ENCODE measurements around the gene RSPH4A.
"Not testable (repeated sequence)": the region's sequence is repeated elsewhere in the genome, so short reads cannot be mapped to it uniquely, and the experiment has no call there.

Gene RSPH4A

DNA sequence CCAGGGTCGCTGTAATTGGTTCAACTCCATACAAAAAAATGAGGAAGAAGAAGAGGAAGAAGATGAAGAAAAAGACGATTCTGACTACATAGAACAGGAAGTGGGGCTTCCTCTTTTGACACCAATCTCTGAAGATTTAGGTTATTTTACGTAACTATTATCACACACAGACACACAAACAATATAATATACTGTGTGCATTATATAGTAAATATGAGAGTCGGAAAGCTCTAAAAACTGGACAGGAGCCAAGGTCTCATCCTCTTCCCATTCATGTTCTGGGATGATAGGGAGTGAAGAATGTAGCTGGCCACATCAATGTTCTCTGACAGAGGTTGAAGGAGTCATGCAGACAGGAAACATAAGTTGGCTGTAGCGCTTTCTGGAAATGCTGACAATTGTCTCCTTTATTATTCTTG, 13.3 kb downstream of the RSPH4A start:
- no peak for DNase-seq

DNA sequence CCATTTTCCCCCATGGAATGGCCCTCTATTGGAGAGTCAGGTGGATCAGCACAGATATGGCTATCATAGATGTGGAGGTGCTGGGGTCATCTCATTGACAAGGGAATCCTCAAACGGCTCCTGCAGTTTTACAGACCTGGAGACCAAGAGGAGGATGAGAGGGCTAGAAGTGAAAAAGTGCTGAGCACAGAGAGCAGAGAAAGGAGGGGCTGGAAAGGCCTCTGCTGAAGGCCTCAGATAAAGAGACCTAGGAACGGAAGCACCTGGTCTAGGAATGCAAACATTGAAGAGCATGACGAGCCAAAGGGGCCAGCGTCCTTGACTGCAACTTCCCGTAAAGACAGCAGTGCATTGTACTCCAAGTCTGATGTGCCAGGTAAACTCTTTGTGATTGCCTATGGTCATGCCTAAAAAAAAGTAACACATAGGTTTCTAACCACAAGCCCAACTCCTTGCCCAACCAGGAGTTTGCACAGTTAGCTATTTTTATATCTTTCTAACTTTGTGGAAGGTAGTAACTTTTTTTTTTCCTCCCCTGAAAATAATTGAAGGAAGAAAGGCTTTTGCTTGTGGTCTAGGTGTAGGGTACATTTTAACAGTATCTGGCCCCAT, 15.2 kb downstream of the RSPH4A start:
- peak in 2 of 3 experiments; percentile 22 to 67 for DNase-seq

DNA sequence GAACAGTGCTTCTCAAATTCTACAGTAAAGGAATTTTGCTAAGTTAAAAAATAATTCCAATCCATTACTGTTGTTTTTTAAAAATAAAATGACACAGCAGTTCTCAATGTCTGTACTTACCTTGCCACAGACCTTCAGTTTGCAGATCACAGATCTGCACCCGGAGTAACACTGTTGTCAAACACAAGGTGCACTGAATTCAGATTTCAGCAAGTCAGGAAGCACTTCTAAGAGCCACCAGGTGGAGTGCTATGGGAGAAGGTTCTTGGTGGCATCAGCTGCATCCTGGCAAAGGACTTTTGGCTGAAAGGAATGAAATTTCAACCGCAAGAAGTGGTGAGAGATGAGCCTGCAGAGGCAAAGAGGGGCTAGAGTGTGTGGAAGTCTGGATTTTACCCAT, 17.4 kb downstream of the RSPH4A start:
- DNase-seq, result peak in 1 of 3 experiments; percentile 3

- no peak for DNase-seq
Measured at GRCh38 chr6:116648156-116648555, 31.9 kb downstream of the RSPH4A start.

DNA sequence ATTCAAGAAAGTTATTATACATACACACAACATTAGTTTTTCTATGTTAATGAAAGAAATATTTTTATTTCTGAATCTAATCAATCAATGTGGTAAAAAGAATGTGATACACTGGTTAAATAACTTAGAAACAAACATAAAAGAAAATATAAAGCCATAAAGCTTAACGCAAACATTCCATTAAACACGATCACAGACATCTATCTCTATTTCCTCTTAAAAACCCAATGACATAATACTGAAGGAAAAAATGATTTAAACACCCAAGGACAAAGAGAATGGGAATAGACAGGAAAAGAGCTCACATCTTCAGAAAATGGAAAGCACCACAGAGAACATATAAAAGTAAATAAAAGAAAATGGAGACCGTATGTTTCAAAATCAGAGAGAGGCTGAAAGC, 32.9 kb downstream of the RSPH4A start:
- DNase-seq, result no peak

DNA sequence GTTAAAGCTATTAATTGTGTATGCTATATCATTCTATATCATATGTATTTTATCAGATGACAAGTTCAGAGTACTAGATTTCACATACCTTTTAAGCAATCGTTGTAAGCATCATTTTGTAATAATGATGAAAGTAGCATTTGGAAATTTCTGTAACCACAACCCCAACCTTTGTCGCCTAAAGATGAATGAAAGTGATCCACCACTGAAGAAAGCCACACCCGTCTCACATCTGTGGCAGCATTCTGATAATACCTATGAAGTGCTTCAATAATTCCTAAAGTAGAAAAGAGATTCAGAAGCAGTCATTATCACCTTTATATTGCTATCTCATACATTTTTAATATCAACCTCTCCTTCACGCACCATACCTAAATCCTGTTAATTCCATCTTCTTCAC, 35.6 kb downstream of the RSPH4A start:
- no peak for DNase-seq

DNA sequence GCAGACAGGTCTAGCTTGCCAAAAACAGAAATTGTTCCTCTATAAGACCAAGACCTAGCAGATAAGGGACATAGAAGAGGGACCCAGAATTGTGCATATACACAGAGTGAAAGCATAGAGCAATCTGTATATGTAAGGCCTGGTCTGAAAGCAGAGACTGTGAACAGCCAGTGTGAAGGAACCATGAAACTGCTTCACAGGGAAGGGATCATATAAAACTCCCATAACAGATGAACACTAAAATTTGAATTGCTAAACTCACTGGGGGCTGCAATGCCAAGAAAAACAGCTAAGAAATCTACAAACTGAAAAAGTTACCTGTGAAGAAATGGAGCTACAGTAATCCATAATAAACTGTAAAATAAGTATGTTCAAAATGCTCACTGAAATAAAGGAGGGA, 45.3 kb downstream of the RSPH4A start:
- no peak for DNase-seq

GRCh38 chr6:116662202-116662601, 45.9 kb downstream of the RSPH4A start:
- DNase-seq, result no peak

- DNase-seq, result no peak
Measured at GRCh38 chr6:116663308-116663707, 47.0 kb downstream of the RSPH4A start.

- not testable (repeated sequence) for DNase-seq
Measured at GRCh38 chr6:116664169-116664568, 47.9 kb downstream of the RSPH4A start.

DNA sequence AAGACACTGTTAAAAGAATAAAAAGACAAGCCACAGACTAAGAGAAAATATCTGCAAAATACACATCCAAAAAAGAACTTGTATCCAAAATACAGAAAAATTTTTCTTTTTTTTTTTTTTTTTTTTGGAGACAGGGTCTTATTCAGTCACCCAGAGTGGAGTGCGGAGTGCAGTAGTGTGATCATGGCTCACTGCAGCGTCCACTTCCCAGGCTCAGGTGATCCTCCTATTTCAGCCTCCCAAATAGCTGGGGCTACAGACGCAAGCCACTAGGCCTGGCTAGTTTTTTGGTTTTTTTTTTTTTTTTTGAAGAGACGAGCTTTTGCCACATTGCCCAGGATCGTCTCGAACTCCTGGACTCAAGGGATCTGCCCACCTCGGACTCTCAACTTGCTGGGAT, 49.2 kb downstream of the RSPH4A start:
- DNase-seq, result no peak

DNA sequence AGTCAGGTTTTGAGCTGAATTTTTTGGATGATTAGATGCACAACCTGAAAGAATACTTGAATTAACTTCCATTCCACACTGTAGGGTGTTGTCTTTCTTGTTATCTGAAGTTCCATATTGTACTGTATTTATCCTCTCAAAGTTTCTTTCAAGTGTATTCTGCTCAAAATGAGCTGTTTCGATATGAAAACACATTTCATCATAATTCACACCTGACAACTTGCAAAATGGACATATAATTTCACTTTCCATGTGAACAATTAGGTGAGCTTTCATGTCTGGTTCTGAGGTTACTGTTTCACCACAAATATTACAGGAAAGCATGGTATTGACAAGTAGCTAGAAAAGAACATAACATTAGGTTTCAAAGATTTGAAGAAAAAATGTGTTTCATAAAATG, 50.6 kb downstream of the RSPH4A start:
- DNase-seq, result no peak

DNA sequence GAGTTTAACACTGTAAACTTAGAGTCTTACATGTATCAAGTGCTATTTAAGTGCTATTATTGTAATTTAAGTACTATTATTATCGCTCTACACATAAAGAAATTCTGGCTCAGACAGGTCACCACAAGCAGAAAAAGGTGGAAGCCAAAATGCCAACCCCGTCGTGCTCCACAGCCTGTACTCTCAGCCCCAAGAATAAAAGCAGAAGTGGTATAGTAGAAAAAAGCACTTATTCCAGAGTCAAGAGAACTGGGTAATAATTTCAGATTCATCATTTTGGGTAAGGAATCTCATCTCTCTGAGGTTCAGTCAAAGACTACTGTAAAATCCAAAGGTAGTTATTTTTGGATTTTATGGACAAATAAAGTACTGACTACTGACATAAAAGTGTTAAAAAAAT, 51.3 kb downstream of the RSPH4A start:
- peak in 1 of 3 experiments; percentile 7 for DNase-seq

GRCh38 chr6:116672306-116672705, 56.0 kb downstream of the RSPH4A start:
- DNase-seq, result no peak

DNA sequence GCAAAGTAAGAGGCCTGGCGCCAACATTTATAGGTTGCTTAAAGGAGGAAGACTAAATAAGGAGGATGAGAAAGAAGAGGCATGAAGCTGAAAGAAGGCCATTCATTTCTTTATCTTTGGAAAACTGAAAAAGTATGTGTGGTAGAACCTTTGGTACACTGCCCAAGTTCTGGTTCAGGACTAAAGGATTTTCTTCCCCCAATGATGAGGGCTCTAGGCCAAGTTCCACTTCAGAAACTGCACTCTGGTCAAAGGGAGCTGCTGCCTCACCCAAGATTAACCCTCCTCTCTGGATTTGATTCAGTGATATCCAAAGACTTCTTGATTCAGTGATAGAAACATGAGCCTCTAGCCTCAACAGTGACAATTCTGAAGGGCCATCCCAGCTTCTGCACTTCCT, 59.7 kb downstream of the RSPH4A start:
- DNase-seq, result no peak

DNA sequence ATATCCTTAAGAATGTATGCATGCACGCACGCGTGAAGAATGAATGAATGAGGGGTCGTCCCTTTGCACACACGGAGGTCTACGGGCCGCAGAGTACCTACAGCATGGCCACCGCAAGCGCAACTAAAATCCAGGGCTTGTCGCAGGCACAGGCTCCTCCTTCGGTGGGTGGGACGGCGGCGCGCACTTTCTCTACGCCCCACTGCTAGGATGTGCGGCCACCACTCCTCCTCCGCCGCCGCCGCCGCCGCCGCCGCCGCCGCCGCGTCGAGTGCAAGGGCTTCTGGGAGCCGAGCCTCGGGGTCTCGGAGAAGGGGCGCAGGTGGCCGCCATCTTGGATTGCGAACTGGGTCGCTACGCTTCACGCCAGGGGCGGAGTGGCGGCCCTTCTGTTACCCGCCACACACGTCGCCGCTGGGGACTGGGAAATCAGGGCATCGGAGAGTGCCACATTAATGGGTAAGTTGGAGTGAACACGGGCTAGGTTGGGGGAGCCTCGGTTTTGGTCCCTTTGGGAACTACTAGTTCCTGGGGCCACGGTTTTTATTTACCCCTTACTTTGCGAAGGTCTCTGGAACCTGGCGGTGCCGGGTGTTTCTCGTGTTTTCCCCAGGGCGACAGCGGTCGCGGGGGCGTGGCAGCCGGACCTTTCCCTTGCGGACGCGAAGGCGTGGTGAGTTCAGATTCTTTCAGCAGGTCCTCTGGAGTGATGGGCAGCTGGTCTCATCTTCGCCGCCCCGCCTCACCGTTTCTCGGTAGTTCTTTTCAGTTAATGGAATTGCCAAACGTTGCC, 64.8 kb downstream of the RSPH4A start, which contains the start of gene KPNA5:
Gene KPNA5, plus strand, starts transcription at position 332 of the 793 bp plus-strand sequence. Its CDS starts 124 bp downstream, at position 456.
- peak; percentile 90 to 96 (median 94) for DNase-seq

DNA sequence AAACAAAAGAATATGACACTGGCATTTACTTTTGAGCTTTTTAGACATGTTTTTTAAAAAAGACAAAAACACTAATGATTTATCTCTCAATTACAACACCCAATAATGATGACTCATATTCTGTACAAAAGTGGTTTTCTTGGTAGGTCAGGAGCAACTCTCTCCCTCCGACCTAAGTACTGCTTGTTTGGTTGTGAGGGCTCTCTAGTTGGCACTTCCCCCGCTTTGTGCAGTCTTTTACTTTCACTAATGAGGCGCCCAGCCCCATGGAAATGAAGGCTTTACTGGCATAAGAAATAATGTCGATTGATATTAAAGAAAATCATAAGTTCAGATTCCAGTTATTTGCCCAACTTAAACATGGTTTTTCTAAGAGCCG, 66.0 kb downstream of the RSPH4A start:
- peak; percentile 6 to 74 (median 32) for DNase-seq
